GM18505 (cell line): ENCODE data around the gene CELF4.

Source experiments
- ATAC-seq: cut with Tn5 transposase; IDR thresholded peaks from one replicate; pipeline ENCODE4 v1.9.1; 2021; ENCODE audit not compliant: unreplicated experiment
- POLR2A ChIP-seq: IDR thresholded peaks from 4 replicates; pipeline ENCODE4 v1.6.1; 2011; ENCODE audit warnings: borderline replicate concordance; ENCODE audit not compliant: insufficient read depth, insufficient read length; ENCODE audit errors: extremely low read depth

Gene CELF4

GRCh38 chr18:37314534-37314933 lies 251.1 kb downstream of the CELF4 start:
- no peak for TF ChIP-seq POLR2A
- no peak for ATAC-seq

- TF ChIP-seq POLR2A: no peak
- no peak for ATAC-seq
Measured at GRCh38 chr18:37313624-37314023, 252.0 kb downstream of the CELF4 start.

- no peak for ATAC-seq
- no peak for TF ChIP-seq POLR2A
Measured at GRCh38 chr18:37309861-37310260, 255.7 kb downstream of the CELF4 start.

- no peak for ATAC-seq
- no peak for TF ChIP-seq POLR2A
Measured at GRCh38 chr18:37309059-37309458, 256.5 kb downstream of the CELF4 start.

GRCh38 chr18:37307181-37307580 lies 258.4 kb downstream of the CELF4 start:
- no peak for TF ChIP-seq POLR2A
- ATAC-seq: no peak

GRCh38 chr18:37306432-37306831 lies 259.2 kb downstream of the CELF4 start:
- ATAC-seq: no peak

GRCh38 chr18:37305066-37305465 lies 260.5 kb downstream of the CELF4 start:
- no peak for ATAC-seq

More at GRCh38 chr18:37306432-37306831, 259.2 kb downstream of the CELF4 start:
- no peak for TF ChIP-seq POLR2A

GRCh38 chr18:37304012-37304680 lies 261.5 kb downstream of the CELF4 start:
- no peak for ATAC-seq
- no peak for TF ChIP-seq POLR2A

More at GRCh38 chr18:37305066-37305465, 260.5 kb downstream of the CELF4 start:
- no peak for TF ChIP-seq POLR2A

- ATAC-seq: no peak
- no peak for TF ChIP-seq POLR2A
Measured at GRCh38 chr18:37303009-37303408, 262.6 kb downstream of the CELF4 start.

- no peak for ATAC-seq
- no peak for TF ChIP-seq POLR2A
Measured at GRCh38 chr18:37302519-37302918, 263.1 kb downstream of the CELF4 start.

GRCh38 chr18:37299471-37300304 lies 265.9 kb downstream of the CELF4 start:
- peak; percentile 73 for ATAC-seq

GRCh38 chr18:37298816-37299215 lies 266.8 kb downstream of the CELF4 start:
- TF ChIP-seq POLR2A: no peak
- ATAC-seq: no peak

More at GRCh38 chr18:37299471-37300304, 265.9 kb downstream of the CELF4 start:
- TF ChIP-seq POLR2A: no peak

GRCh38 chr18:37297106-37297505 lies 268.5 kb downstream of the CELF4 start:
- TF ChIP-seq POLR2A: no peak
- ATAC-seq: no peak

GRCh38 chr18:37294951-37295350 lies 270.6 kb downstream of the CELF4 start:
- TF ChIP-seq POLR2A: no peak
- ATAC-seq: no peak
